NCI-H1105 treated with DMSO at 0.1 percent for 48 hours (cell line): ENCODE measurements around the gene PDLIM7.
"Not testable (repeated sequence)": the region's sequence is repeated elsewhere in the genome, so short reads cannot be mapped to it uniquely, and the experiment has no call there.

Source experiments
- DNase-seq: peaks from one replicate; lab custom pipeline; 2025; lab: John Stamatoyannopoulos, UW

The PDLIM7 gene

GRCh38 chr5:177497292-177498012, at the start of gene PDLIM7:
PDLIM7 (minus strand) TSS chr5:177497604; CDS start chr5:177496512, 1,092 bp downstream.
- DNase-seq, result peak; percentile 80

GRCh38 chr5:177546258-177546741, 48.9 kb upstream of the PDLIM7 start:
- DNase-seq, result no peak

- DNase-seq, result no peak
Measured at GRCh38 chr5:177545487-177546257, 48.3 kb upstream of the PDLIM7 start.

- no peak for DNase-seq
Measured at GRCh38 chr5:177542816-177543465, 45.5 kb upstream of the PDLIM7 start.

- DNase-seq, result no peak
Measured at GRCh38 chr5:177540438-177540837, 43.0 kb upstream of the PDLIM7 start.

- DNase-seq, result no peak
Measured at GRCh38 chr5:177539411-177539810, 42.0 kb upstream of the PDLIM7 start.

GRCh38 chr5:177538876-177539275, 41.5 kb upstream of the PDLIM7 start:
- no peak for DNase-seq

GRCh38 chr5:177537389-177538361, 40.3 kb upstream of the PDLIM7 start:
- DNase-seq, result no peak

- DNase-seq, result no peak
Measured at GRCh38 chr5:177536386-177536785, 39.0 kb upstream of the PDLIM7 start.

- DNase-seq, result no peak
Measured at GRCh38 chr5:177535125-177535524, 37.7 kb upstream of the PDLIM7 start.

- not testable (repeated sequence) for DNase-seq
Measured at GRCh38 chr5:177534433-177534832, 37.0 kb upstream of the PDLIM7 start.

- no peak for DNase-seq
Measured at GRCh38 chr5:177531209-177531940, 34.0 kb upstream of the PDLIM7 start.

GRCh38 chr5:177530638-177531037, 33.2 kb upstream of the PDLIM7 start:
- no peak for DNase-seq

- DNase-seq, result no peak
Measured at GRCh38 chr5:177529247-177530203, 32.1 kb upstream of the PDLIM7 start.

GRCh38 chr5:177528631-177529030, 31.2 kb upstream of the PDLIM7 start:
- no peak for DNase-seq

GRCh38 chr5:177527595-177527994, 30.2 kb upstream of the PDLIM7 start:
- DNase-seq, result no peak

GRCh38 chr5:177526791-177527190, 29.4 kb upstream of the PDLIM7 start:
- DNase-seq, result no peak

- no peak for DNase-seq
Measured at GRCh38 chr5:177526191-177526590, 28.8 kb upstream of the PDLIM7 start.

GRCh38 chr5:177524941-177525655, 27.7 kb upstream of the PDLIM7 start:
- DNase-seq, result no peak
